Glutamatergic neuron (in vitro differentiated cells): ENCODE results near the gene MUC4. TPM values are rescaled to one million over a fixed set of nuclear protein-coding genes. Genes with fewer than 3 reads are reported as not detected.

Source experiments
- DNase-seq: peaks from one replicate; pipeline ENCODE4 v3.0.0; 2022
- H3K27ac Mint-ChIP-seq: one replicate; pipeline ENCODE4 v1.8.0; 2020; ENCODE audit warnings: mild to moderate bottlenecking, mixed read lengths, inconsistent platforms; ENCODE audit not compliant: unreplicated experiment
- H3K27me3 Mint-ChIP-seq: one replicate; pipeline ENCODE4 v1.8.0; 2020; ENCODE audit warnings: mild to moderate bottlenecking, moderate library complexity, mixed read lengths, inconsistent platforms; ENCODE audit not compliant: unreplicated experiment
- H3K36me3 Mint-ChIP-seq: one replicate; pipeline ENCODE4 v1.8.0; 2020; ENCODE audit warnings: mild to moderate bottlenecking, mixed read lengths, inconsistent platforms; ENCODE audit not compliant: unreplicated experiment
- H3K4me1 Mint-ChIP-seq: one replicate; pipeline ENCODE4 v1.8.0; 2020; ENCODE audit warnings: mild to moderate bottlenecking, low read depth, mixed read lengths, inconsistent platforms; ENCODE audit not compliant: unreplicated experiment
- H3K4me3 Mint-ChIP-seq: one replicate; pipeline ENCODE4 v1.8.0; 2020; ENCODE audit warnings: mild to moderate bottlenecking, mixed read lengths, inconsistent platforms; ENCODE audit not compliant: unreplicated experiment
- H3K9me3 Mint-ChIP-seq: one replicate; pipeline ENCODE4 v1.8.0; 2020; ENCODE audit warnings: mild to moderate bottlenecking, moderate library complexity, mixed read lengths, inconsistent platforms; ENCODE audit not compliant: unreplicated experiment
- total RNA-seq: library from RNA; stranded (reverse); fragmentation: NEBNext Ultra II Directional; extraction: Animal tissue kit (Norgen Biotek cat#: 25700); gene quantifications from one replicate; pipeline ENCODE4 v1.2.1, GENCODE V29; 2021; ENCODE audit not compliant: unreplicated experiment
- TF ChIP-seq, protein P1 (sequence below): fragments of 200-600 bp; sonication (generic); IDR thresholded peaks from one replicate; pipeline ENCODE4 v1.5.0; 2021; ENCODE audit not compliant: partially characterized antibody, unreplicated experiment

MUC4 gene
- total RNA-seq, 1 donor from 2014 or later = 2.5 TPM

DNA sequence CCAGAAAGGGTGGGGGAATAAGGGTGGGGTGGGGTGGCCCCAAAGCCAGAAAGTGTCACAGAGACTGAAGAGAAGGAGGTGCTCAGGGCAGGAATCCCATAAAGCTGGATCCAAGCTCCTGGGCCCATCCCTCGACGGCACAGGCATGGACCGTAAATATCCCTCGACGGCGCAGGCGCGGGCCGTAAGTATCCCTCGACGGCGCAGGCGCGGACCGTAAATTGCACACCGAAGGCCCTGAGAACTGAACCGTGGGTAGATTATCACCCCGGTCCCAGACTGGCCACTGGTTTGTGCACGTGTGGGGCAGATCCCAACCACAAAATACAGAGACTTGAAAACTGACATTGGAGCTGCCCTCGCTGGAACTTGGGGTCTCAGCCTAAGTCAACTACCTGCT lies 41.3 kb upstream of the MUC4 start:
- Mint-ChIP-seq H3K4me3 (no peak overlapping the region), H3K4me1 (no peaks in the 10 kb centered on the region), H3K27me3 (peaks cover 3% of the 10 kb centered on the region), H3K27ac (no peak overlapping the region), H3K9me3 (peaks cover 4% of the 10 kb centered on the region), H3K36me3 (peaks cover 5% of the 10 kb centered on the region)
- TF ChIP-seq, protein P1, sequence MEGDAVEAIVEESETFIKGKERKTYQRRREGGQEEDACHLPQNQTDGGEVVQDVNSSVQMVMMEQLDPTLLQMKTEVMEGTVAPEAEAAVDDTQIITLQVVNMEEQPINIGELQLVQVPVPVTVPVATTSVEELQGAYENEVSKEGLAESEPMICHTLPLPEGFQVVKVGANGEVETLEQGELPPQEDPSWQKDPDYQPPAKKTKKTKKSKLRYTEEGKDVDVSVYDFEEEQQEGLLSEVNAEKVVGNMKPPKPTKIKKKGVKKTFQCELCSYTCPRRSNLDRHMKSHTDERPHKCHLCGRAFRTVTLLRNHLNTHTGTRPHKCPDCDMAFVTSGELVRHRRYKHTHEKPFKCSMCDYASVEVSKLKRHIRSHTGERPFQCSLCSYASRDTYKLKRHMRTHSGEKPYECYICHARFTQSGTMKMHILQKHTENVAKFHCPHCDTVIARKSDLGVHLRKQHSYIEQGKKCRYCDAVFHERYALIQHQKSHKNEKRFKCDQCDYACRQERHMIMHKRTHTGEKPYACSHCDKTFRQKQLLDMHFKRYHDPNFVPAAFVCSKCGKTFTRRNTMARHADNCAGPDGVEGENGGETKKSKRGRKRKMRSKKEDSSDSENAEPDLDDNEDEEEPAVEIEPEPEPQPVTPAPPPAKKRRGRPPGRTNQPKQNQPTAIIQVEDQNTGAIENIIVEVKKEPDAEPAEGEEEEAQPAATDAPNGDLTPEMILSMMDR = no peak
- DNase-seq = no peak

DNA sequence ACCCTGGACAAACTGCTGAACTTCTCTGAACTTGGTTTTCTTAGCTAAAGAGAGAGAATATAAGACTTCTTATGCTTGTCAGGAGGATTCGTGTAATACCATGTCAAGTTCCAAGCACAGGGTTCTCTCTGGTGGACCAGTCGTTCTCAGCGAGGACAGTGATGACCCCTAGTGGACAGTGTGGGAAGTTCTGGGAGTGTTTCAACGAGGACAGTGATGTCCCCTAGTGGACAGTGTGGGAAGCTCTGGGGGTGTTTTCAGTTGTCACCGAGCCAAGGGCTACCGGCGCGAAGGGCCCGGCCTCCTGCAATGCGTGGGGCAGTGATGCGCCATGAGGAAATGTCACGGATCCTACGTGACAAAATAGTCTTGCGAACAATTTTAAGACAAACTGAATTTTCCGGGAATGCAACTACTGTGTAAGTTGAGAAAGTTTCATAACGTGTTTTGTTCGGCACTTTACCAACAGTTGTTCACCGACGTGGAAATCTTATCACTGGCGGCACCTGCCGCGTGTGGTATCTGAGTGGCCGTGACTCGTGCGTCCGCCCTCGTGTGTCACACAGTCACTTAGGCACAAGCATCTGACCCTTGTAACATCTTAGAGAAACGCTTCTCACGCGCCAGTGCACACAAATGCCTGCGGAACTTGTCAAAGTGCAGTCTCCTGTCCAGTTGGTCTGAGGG lies 39.3 kb upstream of the MUC4 start:
- Mint-ChIP-seq H3K9me3 (peaks cover 4% of the 10 kb centered on the region), H3K4me3 (no peak overlapping the region), H3K27me3 (peaks cover 3% of the 10 kb centered on the region), H3K36me3 (peaks cover 5% of the 10 kb centered on the region), H3K27ac (no peak overlapping the region), H3K4me1 (no peaks in the 10 kb centered on the region)
- DNase-seq = peak; percentile 88
- TF ChIP-seq, protein P1 = peak; percentile 100

DNA sequence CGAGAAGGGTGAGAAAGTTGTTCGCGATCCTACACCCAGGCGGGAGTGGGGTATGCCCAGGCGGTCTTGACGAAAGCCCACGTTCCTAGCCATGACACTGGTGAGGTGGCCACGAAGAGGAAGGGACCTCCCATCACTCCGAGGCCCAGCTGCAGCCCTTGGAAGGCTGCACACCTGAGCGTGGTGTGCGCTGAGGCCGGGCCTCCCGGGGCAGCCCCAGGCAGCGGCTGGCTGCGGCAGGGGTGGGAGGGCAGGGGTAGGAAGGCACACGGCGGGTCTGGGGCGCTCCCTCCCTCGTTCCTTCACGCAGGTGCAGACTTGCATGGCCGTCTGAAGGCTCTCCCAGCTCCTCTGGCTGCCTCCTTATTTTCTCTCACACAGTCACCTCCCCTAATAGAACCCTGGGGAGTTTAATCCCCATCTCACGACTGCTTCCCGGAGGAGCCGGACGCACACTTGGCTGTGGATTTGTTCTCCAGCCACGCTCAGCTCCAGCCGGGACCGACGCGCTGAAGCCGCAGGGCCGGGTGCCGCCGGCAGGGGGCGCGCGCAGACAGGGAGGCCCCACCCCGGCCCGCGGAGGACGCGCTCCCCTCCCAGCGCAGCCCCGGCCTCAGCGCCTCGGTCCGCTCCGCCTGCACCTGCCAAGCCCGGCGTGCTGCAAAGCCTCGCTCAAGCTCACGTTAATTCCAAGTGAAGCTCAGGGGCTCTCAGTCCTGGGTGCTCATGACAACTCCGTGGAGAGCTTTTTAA lies 37.8 kb upstream of the MUC4 start:
- TF ChIP-seq, protein P1 = no peak
- H3K4me1 Mint-ChIP-seq = no peaks in the 10 kb centered on the region
- no peak overlapping the region for H3K4me3 Mint-ChIP-seq
- peaks cover 7% of the 10 kb centered on the region for H3K9me3 Mint-ChIP-seq
- no peak for DNase-seq
- no peak overlapping the region for H3K27ac Mint-ChIP-seq
- H3K36me3 Mint-ChIP-seq = peaks cover 5% of the 10 kb centered on the region
- H3K27me3 Mint-ChIP-seq = peaks cover 3% of the 10 kb centered on the region

DNA sequence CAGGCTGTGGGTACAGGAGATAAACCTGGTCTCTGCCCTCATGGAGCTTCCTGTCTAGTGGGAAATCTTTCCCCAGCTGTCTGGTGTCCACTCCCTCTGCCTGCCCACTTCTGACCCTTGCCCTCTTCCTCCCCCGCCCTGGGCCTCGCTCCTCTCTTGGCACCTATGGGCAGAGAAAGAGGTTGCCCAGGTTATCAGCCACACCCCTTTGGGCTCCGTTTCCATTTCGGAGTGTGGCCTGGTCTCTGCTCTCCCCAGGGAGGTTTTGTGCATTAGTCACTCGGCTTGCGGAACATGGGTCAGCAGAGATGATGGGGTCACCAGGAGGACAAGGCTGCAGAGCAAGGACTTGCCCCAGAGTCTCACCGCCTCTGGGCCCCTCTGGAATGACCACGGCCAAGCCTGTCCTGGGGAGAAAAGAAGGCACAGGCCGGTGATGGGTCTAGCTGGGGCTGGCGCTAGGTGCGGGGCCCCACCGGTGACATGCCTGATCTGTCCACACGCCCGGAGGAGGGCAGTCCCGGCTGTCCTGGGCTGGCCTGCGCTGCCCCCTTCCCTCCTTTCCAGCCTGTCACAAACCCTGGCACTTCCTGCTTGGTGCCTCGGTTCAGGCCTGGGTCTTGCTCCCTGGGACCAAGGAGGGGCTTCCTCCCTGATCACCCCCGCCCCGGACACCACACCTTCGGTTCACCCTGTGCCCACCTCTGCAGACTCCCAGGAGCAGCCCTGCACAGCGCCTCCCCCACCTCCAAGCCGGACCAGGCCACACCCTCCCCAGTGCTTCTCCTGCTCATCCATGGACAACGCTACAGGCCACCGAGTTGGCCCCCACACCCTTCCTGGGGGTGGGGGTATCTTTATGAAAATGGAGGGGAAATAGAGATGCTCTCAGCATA lies 35.6 kb upstream of the MUC4 start:
- Mint-ChIP-seq H3K27me3 (peaks cover 3% of the 10 kb centered on the region), H3K4me3 (no peak overlapping the region), H3K36me3 (peaks cover 5% of the 10 kb centered on the region), H3K27ac (no peak overlapping the region), H3K4me1 (no peaks in the 10 kb centered on the region), H3K9me3 (peaks cover 7% of the 10 kb centered on the region)
- TF ChIP-seq, protein P1 = no peak
- no peak for DNase-seq
